Measurements from ENCODE around the gene CTSE. TPM values are rescaled to one million over a fixed set of nuclear protein-coding genes. Genes with fewer than 3 reads are reported as not detected.
"Not testable (repeated sequence)": the region's sequence is repeated elsewhere in the genome, so short reads cannot be mapped to it uniquely, and the experiment has no call there.

CTSE gene
- total and polyA plus RNA-seq, 2 of the 13 experiments (the other 11 are each of a cell fraction or from before 2014, with no cell fraction given), result 0.50 to 0.69 TPM

GRCh38 chr1:206065547-206066145 lies 42.0 kb upstream of the CTSE start (continued):
- TF ChIP-seq SMAD9 (CRISPR knock-in tag; IDR thresholded peaks at IDR 0.05), result no peak
- no peak for TF ChIP-seq NFE2L1 (CRISPR knock-in tag; IDR thresholded peaks at IDR 0.05; ENCODE audit: borderline replicate concordance)
- TF ChIP-seq ZNF563 (CRISPR knock-in tag; IDR thresholded peaks at IDR 0.05), result no peak
- no peak for TF ChIP-seq AHR (CRISPR knock-in tag; IDR thresholded peaks at IDR 0.05)
- TF ChIP-seq RAD51 (IDR thresholded peaks at IDR 0.05; ENCODE audit: borderline replicate concordance), result no peak
- no peak for TF ChIP-seq U2AF2 (IDR thresholded peaks at IDR 0.05; ENCODE audit: low read depth, low read length)
- no peak for TF ChIP-seq SNAPC2 (CRISPR knock-in tag; IDR thresholded peaks at IDR 0.05)
- TF ChIP-seq KDM4B (CRISPR knock-in tag; IDR thresholded peaks at IDR 0.05), result no peak
- no peak for TF ChIP-seq ZNF614 (CRISPR knock-in tag; IDR thresholded peaks at IDR 0.05; ENCODE audit: borderline replicate concordance)

GRCh38 chr1:206064501-206064900 lies 40.8 kb upstream of the CTSE start:
- ATAC-seq; POLR2A ChIA-PET; H3K4me1 ChIP-seq (ENCODE audit: insufficient read depth, low read length); H3K4me3 ChIP-seq (replicated peaks in 1 of 3; ENCODE audit: insufficient read depth in 1 of 3, low read depth in 2 of 3, low read length in 3 of 3); H3K27me3 ChIP-seq (ENCODE audit: control insufficient read depth in 1 of 2, insufficient read depth in 2 of 2, low read length in 2 of 2); intact Hi-C loops (cut with micrococcal nuclease; ENCODE audit: unreplicated experiment); FAIRE-seq; H3K4me2 ChIP-seq (ENCODE audit: low read depth, low read length); H3K9ac ChIP-seq (ENCODE audit: insufficient read depth, low read depth, low read length); H2AFZ ChIP-seq (ENCODE audit: low read length); BruUV-seq (replicated peaks); CTCF ChIA-PET (ENCODE audit: low intra/inter-chr PET ratio, low total read pairs); H4K20me1 ChIP-seq (ENCODE audit: insufficient read depth, low read length); DNase-seq (ENCODE audit: low spot score); H3K27ac ChIP-seq (ENCODE audit: extremely low read length, insufficient read depth, low read length); in situ Hi-C loops (cut with HindIII; ENCODE audit: extremely low pct_ligation_motif_present, low pct_unique_long_range_greater_than_20kb); H3K9me3 ChIP-seq (ENCODE audit: low read length); H3K79me2 ChIP-seq (ENCODE audit: insufficient read depth, low read length): not testable (repeated sequence)
- H3K36me3 ChIP-seq (replicated peaks in 1 of 2; ENCODE audit: control insufficient read depth in 1 of 2, insufficient read depth in 2 of 2, low read length in 2 of 2), result peaks cover 3 to 26% of the 10 kb centered on the region in 2 experiments
- 84% methylated on average over 7 of the region's 25 CpGs for WGBS (ENCODE audit: low lambda C conversion rate)

GRCh38 chr1:206064001-206064400 lies 40.3 kb upstream of the CTSE start:
- FAIRE-seq; H3K27me3 ChIP-seq (ENCODE audit: control insufficient read depth in 1 of 2, insufficient read depth in 2 of 2, low read length in 2 of 2); H3K27ac ChIP-seq (ENCODE audit: extremely low read length, insufficient read depth, low read length); in situ Hi-C loops (cut with HindIII; ENCODE audit: extremely low pct_ligation_motif_present, low pct_unique_long_range_greater_than_20kb); POLR2A ChIA-PET; H3K4me2 ChIP-seq (ENCODE audit: low read depth, low read length); H3K4me1 ChIP-seq (ENCODE audit: insufficient read depth, low read length); H3K9me3 ChIP-seq (ENCODE audit: low read length); H3K4me3 ChIP-seq (replicated peaks in 1 of 3; ENCODE audit: insufficient read depth in 1 of 3, low read depth in 2 of 3, low read length in 3 of 3); H4K20me1 ChIP-seq (ENCODE audit: insufficient read depth, low read length); CTCF ChIA-PET (ENCODE audit: low intra/inter-chr PET ratio, low total read pairs); ATAC-seq; H3K9ac ChIP-seq (ENCODE audit: insufficient read depth, low read depth, low read length); H2AFZ ChIP-seq (ENCODE audit: low read length); BruUV-seq (replicated peaks); intact Hi-C loops (cut with micrococcal nuclease; ENCODE audit: unreplicated experiment); H3K79me2 ChIP-seq (ENCODE audit: insufficient read depth, low read length); DNase-seq (ENCODE audit: low spot score): not testable (repeated sequence)
- 100% methylated on average over 11 of the region's 35 CpGs for WGBS (ENCODE audit: low lambda C conversion rate)
- peaks cover 4 to 29% of the 10 kb centered on the region in 2 experiments for H3K36me3 ChIP-seq (replicated peaks in 1 of 2; ENCODE audit: control insufficient read depth in 1 of 2, insufficient read depth in 2 of 2, low read length in 2 of 2)

All from HepG2 (cell line).